ENCODE data around the gene LMNTD2.

The LMNTD2 gene

GRCh38 chr11:514606-515005 lies 45.9 kb downstream of the LMNTD2 start:
- TF ChIP-seq GATA2 (IDR thresholded peaks at IDR 0.05; ENCODE audit: low read depth, low read length): no peak
- TF ChIP-seq GATA3 (IDR thresholded peaks at IDR 0.05; ENCODE audit: low read depth, low read length): no peak

GRCh38 chr11:512761-513595 lies 47.6 kb downstream of the LMNTD2 start:
- no peak for TF ChIP-seq GATA3 (IDR thresholded peaks at IDR 0.05; ENCODE audit: low read depth, low read length)
- TF ChIP-seq GATA2 (IDR thresholded peaks at IDR 0.05; ENCODE audit: low read depth, low read length): no peak

GRCh38 chr11:508956-509355 lies 51.6 kb downstream of the LMNTD2 start:
- no peak for TF ChIP-seq GATA3 (IDR thresholded peaks at IDR 0.05; ENCODE audit: low read depth, low read length)
- TF ChIP-seq GATA2 (IDR thresholded peaks at IDR 0.05; ENCODE audit: low read depth, low read length): no peak

- TF ChIP-seq GATA3 (IDR thresholded peaks at IDR 0.05; ENCODE audit: low read depth, low read length): no peak
- TF ChIP-seq GATA2 (IDR thresholded peaks at IDR 0.05; ENCODE audit: low read depth, low read length): no peak
Measured at GRCh38 chr11:507727-508515, 52.6 kb downstream of the LMNTD2 start.

- TF ChIP-seq GATA3 (IDR thresholded peaks at IDR 0.05; ENCODE audit: low read depth, low read length) (no peak), GATA2 (IDR thresholded peaks at IDR 0.05; ENCODE audit: low read depth, low read length) (no peak)
Measured at GRCh38 chr11:506995-507726, 53.4 kb downstream of the LMNTD2 start, which contains the start of gene RNH1. RNH1 (minus strand) TSS chr11:507242; CDS start chr11:502162, 5,080 bp downstream.

- TF ChIP-seq GATA3 (IDR thresholded peaks at IDR 0.05; ENCODE audit: low read depth, low read length): no peak
- no peak for TF ChIP-seq GATA2 (IDR thresholded peaks at IDR 0.05; ENCODE audit: low read depth, low read length)
Measured at GRCh38 chr11:506238-506994, 54.1 kb downstream of the LMNTD2 start.

- TF ChIP-seq GATA3 (IDR thresholded peaks at IDR 0.05; ENCODE audit: low read depth, low read length) (no peak), GATA2 (IDR thresholded peaks at IDR 0.05; ENCODE audit: low read depth, low read length) (no peak)
Measured at GRCh38 chr11:504994-505344, 55.6 kb downstream of the LMNTD2 start.
